GM19239 (cell line): ENCODE data around the gene LAMC1.

ENCODE experiments used
- DNase-seq: peaks from one replicate; pipeline ENCODE4 v3.0.0; 2011; ENCODE audit warnings: low spot score; ENCODE audit not compliant: insufficient read length
- FAIRE-seq: peaks from 2 replicates; lab custom pipeline; 2011; peaks lifted over from hg19 to GRCh38; lab: Jason Lieb, UNC

Gene LAMC1

DNA sequence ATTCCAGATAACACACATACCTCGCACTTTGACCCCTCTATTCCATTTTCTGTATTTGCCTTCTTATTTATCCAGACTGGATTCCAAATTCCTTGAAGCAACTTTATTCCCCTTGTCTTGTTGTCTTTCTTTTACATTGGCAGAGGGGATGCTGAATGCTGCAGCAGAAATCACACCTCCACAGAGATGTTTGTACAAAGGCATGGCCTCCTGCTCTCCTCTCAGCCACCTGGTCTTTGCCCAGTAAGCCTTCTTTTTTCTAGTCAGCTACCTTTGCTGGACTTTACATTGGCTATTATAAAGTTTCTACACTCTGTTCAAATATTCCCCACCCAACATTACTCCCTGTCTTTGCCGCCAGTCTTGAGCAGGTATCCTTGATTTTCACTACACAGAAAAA lies 75.1 kb downstream of the LAMC1 start:
- FAIRE-seq = no peak
- no peak for DNase-seq

DNA sequence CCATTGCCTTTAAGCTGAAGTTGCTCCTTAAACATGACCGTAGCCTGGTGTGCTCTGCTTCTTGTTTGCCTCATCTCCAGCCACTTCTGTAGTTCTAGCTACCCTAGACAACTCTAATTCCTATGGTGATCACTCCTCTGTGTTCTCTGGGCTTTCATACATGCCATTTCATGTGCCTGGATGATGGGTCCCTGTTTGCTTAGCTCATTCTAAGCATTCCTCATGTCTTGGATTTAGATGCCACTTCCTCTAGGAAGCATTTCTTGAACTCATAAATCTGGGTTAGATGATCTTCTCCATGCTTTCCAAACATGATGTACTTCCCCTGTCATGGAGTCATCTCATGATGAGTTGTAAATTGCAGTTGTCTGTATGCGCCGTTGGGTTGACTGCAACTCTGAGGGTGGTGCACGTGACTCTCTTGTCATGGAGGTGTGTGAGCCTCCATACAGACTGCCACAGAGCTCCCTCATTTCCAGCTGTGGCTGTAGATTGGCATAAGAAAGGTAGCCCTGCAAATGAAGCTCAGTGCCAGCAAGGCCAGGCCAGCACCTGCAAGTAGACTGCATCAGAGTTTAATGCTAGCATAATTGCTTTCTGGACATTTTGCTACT lies 77.2 kb downstream of the LAMC1 start:
- FAIRE-seq (no peak), DNase-seq (no peak)

- FAIRE-seq = no peak
- no peak for DNase-seq
Measured at GRCh38 chr1:183101081-183101480, 77.9 kb downstream of the LAMC1 start.

DNA sequence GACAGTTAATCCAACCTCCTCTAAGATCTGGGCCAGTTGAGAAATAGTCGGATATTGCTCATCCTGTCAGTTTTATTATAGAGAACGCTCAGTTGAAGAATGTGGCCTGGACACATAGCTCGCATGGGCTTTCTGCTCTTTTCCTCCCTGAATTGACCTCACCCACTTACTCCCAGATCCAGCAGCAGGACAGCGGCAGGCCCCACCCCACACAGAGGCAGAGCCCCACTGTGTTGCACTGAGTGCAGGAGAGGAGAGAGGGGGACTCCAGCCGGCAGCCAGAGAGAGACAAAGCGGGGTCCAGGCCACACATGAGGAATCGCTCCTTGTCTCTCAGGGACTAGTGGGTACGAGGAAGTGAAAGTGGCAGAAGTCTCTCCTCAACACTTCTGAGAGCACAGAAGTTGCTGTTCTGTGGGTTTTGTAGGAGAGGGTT lies 78.6 kb downstream of the LAMC1 start:
- peak; percentile 59 for FAIRE-seq
- peak; percentile 12 for DNase-seq

DNA sequence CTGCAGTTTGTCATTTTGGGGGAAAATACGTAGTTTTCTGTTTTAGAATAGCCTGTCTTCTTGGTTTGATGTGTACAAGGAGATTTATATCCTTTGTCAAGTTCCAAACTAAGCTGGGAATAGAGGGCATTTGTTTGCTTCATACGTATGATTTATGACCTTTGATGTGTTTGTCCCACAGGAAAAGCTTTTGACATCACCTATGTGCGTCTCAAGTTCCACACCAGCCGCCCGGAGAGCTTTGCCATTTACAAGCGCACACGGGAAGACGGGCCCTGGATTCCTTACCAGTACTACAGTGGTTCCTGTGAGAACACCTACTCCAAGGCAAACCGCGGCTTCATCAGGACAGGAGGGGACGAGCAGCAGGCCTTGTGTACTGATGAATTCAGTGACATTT lies 79.9 kb downstream of the LAMC1 start:
- FAIRE-seq (no peak), DNase-seq (no peak)

DNA sequence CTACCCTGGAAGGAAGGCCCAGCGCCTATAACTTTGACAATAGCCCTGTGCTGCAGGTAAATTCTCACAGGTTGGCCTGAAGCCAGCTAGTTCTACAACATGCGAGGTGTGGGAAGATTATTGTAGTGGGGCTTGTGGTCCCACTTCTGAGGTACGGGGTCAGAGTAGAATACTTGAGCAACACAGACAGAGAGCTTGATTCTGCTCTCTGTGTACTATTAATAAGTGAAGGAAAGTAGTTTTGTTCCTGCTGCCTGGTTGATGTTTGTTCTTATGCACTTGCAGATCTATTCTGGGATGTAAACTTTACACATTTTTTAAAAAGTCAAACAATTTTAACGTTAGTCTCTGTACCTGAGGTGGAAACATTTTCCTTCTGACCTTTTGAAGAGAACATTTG lies 80.4 kb downstream of the LAMC1 start:
- FAIRE-seq (no peak), DNase-seq (no peak)

GRCh38 chr1:183105449-183105848 lies 82.2 kb downstream of the LAMC1 start:
- DNase-seq = no peak
- FAIRE-seq = no peak

GRCh38 chr1:183106166-183106565 lies 82.9 kb downstream of the LAMC1 start:
- FAIRE-seq = no peak

GRCh38 chr1:183106746-183107145 lies 83.5 kb downstream of the LAMC1 start:
- DNase-seq (no peak), FAIRE-seq (no peak)

More at GRCh38 chr1:183106166-183106565, 82.9 kb downstream of the LAMC1 start:
- no peak for DNase-seq

GRCh38 chr1:183110326-183110880 lies 87.2 kb downstream of the LAMC1 start:
- no peak for FAIRE-seq
- DNase-seq = no peak

GRCh38 chr1:183114441-183114840 lies 91.2 kb downstream of the LAMC1 start:
- FAIRE-seq (no peak), DNase-seq (no peak)

GRCh38 chr1:183116416-183116815 lies 93.2 kb downstream of the LAMC1 start:
- FAIRE-seq (no peak), DNase-seq (no peak)

- no peak for DNase-seq
- FAIRE-seq = no peak
Measured at GRCh38 chr1:183121609-183122008, 98.4 kb downstream of the LAMC1 start.

DNA sequence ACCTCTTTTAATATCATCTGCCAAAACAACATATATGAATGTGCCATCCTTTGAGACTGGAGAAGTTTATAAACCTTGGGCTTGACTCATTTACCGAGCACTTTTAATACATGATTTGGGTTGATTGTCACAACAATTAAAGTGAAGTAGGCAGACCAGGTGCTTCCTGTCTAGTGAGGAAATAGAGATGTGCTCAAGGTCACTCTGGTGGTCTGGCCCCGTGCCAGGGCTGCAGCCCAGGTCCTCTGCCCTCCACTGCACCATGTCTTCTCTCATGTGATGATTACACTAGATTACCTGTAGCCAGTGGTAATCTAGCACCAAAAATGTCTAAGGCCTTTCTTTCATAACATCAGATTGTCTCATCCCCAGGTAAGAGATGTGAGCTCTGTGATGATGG lies 101.0 kb downstream of the LAMC1 start:
- FAIRE-seq = no peak
- no peak for DNase-seq

- FAIRE-seq (no peak), DNase-seq (no peak)
Measured at GRCh38 chr1:183125279-183125999, 102.2 kb downstream of the LAMC1 start.

GRCh38 chr1:183126000-183126366 lies 102.8 kb downstream of the LAMC1 start:
- DNase-seq (no peak), FAIRE-seq (no peak)

DNA sequence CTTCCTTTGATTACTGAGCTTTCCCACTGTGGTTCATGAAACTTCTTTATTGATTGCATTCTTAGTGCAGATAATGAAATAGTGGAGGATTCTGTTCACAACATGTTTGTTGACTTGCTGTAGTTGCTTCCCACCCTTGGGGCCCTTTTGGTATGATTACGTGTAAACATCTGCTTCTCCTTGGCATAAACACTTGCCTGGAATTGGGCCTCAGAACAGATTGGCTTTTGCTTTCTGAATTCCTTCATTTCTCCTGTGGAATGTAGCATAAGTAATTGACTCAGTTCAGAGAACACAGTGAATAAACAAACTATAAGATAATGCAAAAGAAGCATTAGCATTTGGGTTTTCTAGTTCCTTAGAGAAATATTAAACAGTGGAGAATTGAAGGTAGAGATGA lies 103.3 kb downstream of the LAMC1 start:
- FAIRE-seq = no peak
- DNase-seq = no peak

GRCh38 chr1:183129921-183130690 lies 106.9 kb downstream of the LAMC1 start:
- FAIRE-seq = no peak

DNA sequence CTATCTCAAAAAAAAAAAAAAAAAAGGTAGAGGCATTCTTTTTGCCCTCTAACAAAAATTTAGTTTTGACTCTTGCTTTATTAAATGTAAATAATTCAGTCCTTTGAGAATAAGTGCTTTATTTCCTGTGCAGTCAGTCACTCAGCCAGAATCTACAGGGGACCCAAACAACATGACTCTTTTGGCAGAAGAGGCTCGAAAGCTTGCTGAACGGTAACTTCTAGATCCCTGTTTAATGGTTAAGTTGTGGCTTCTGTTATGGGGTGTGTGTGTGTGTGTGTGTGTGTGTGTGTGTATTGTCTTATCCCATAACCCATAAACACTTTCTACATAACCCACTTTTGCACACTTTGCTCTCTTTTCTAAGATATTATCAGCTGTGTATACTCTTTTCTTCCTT lies 107.9 kb downstream of the LAMC1 start:
- FAIRE-seq = no peak

More at GRCh38 chr1:183129921-183130690, 106.9 kb downstream of the LAMC1 start:
- no peak for DNase-seq

DNA sequence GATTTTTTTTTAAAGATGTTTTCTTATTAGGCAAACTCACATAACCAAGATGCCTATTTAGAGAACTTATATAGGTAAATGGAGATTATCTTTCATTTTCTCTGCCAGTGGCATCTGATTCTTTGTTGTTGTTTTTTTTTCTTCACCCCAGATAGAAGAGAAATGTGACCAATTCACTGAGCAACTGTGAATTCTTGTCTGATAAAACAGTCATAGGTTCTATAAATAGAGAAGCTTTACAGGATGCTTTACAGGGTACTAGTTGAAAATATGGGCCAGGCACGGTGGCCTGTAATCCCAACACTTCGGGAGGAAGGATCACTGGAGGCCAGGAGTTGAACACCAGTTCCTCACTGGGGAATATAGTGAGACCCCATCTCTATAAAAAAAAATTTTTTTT lies 112.1 kb downstream of the LAMC1 start:
- FAIRE-seq (no peak), DNase-seq (no peak)

More for the DNA sequence above, 107.9 kb downstream of the LAMC1 start:
- no peak for DNase-seq

- DNase-seq = no peak
Measured at GRCh38 chr1:183137782-183138181, 114.6 kb downstream of the LAMC1 start.

More at GRCh38 chr1:183137782-183138181, 114.6 kb downstream of the LAMC1 start:
- no peak for FAIRE-seq
